Retinal pigment epithelial cell (primary cell): ENCODE results near the gene MAP3K6.

ENCODE experiments used
- DNase-seq: peaks from one replicate; pipeline ENCODE4 v3.0.0-alpha.2; 2010; ENCODE audit warnings: low read depth
- H3K4me3 ChIP-seq: 2 replicates; pipeline ENCODE4 v1.5.1; 2011; ENCODE audit warnings: mild to moderate bottlenecking, low read length, control low read depth, moderate library complexity
- TF ChIP-seq, protein P1 (sequence below): conservative IDR thresholded peaks from 2 replicates; pipeline ENCODE4 v1.5.1; 2011; ENCODE audit warnings: low read depth, low read length, control low read depth, inconsistent platforms

Gene MAP3K6

DNA sequence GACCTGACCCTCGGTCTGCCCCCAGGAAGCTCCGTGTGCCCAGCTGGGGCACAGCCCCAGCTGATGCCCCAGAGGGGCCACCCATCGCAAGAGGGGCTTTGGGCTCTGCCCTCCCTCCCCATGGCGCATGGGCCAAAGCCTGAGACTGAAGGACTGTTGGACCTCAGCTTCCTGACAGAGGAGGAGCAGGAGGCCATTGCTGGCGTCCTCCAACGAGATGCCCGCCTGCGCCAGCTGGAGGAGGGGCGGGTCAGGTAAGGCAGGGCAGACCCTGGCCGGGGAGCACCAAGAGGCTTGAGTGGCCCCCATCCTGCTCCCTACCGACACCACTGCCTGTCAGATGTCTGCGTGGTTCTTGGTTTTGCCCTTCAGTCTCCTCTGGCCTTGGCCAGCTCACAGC is 21.5 kb downstream of the MAP3K6 start:
- TF ChIP-seq, protein P1, sequence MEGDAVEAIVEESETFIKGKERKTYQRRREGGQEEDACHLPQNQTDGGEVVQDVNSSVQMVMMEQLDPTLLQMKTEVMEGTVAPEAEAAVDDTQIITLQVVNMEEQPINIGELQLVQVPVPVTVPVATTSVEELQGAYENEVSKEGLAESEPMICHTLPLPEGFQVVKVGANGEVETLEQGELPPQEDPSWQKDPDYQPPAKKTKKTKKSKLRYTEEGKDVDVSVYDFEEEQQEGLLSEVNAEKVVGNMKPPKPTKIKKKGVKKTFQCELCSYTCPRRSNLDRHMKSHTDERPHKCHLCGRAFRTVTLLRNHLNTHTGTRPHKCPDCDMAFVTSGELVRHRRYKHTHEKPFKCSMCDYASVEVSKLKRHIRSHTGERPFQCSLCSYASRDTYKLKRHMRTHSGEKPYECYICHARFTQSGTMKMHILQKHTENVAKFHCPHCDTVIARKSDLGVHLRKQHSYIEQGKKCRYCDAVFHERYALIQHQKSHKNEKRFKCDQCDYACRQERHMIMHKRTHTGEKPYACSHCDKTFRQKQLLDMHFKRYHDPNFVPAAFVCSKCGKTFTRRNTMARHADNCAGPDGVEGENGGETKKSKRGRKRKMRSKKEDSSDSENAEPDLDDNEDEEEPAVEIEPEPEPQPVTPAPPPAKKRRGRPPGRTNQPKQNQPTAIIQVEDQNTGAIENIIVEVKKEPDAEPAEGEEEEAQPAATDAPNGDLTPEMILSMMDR, result no peak
- no peak for DNase-seq
- H3K4me3 ChIP-seq, result no peak overlapping the region

DNA sequence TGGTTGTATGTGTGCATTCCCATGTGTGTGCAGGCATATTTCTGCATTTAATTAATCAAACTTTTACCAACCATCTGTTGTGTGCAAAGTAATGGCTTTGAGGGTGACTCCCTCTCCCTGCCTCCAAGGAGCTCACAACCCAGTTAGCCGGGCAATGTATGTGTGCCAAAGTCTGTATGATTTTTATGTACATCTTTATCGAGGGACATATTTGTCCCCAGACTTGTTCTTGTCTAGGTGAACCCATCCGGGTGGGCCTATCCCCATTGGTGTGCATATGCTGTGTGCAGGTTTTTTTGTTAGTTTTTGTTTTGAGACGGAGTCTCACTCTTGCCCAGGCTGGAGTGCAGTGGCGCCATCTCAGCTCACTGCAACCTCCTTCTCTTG is 23.1 kb downstream of the MAP3K6 start:
- H3K4me3 ChIP-seq, result no peak overlapping the region
- TF ChIP-seq, protein P1, result no peak
- DNase-seq, result no peak

DNA sequence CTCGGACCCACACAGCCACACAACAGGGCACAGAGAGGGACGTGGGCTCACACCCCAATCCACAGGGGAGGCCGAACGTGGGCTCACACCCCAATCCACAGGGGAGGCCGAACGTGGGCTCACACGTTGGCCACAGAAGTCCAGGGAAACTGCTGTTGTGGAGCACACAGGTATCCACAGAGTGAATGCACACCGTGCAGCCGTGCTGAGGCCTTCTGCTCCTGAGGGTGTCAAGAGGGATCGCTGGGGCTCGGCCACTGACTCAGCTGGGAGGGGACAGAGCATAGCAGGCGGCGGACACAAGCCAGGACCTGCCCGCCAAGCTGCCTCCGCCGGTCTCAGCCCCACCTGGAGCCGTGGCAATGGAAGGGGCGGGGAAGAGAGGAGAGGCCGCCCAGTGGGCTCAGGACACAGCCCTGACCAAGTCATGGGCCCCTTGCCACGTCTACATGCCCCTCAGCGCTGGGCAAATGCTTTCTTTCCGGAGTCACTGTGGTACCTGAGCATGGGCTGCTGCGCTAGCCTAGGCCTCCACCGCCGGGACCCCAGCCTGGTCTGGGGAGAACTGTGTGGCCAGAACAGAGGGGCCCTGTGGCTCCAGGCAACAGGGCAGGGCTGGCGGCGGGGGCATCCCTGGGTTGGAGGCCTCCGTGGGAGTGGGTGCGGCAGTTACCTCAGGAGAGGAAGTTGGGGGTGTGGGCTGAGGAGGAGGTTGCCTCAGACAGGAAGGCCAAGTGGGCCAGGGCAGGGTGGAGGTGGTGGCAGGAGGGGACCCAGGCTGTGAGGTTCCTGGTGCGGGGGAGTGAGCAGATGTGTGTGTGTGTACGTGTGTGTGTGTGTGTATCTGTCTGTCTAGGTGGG is 23.8 kb downstream of the MAP3K6 start:
- TF ChIP-seq, protein P1, result no peak
- DNase-seq, result no peak
- no peak overlapping the region for H3K4me3 ChIP-seq

DNA sequence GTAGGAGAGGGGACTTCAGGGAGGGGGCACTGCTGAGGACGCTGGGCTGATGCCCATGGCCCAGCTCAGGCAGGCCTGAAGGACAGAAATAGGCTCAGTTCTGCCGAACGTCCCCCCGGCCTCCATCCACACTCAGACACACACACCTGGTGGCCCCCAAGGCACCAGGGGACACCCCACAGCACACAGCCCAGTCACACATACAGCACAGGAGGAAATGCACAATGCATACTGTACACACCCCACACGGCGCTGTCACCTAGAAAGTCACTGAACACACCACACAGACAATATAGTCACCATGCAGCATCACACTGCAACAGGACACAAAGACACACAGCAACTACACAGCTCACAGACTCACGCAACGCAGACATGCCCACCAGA is 24.4 kb downstream of the MAP3K6 start:
- TF ChIP-seq, protein P1, result no peak
- H3K4me3 ChIP-seq, result no peak overlapping the region
- no peak for DNase-seq

DNA sequence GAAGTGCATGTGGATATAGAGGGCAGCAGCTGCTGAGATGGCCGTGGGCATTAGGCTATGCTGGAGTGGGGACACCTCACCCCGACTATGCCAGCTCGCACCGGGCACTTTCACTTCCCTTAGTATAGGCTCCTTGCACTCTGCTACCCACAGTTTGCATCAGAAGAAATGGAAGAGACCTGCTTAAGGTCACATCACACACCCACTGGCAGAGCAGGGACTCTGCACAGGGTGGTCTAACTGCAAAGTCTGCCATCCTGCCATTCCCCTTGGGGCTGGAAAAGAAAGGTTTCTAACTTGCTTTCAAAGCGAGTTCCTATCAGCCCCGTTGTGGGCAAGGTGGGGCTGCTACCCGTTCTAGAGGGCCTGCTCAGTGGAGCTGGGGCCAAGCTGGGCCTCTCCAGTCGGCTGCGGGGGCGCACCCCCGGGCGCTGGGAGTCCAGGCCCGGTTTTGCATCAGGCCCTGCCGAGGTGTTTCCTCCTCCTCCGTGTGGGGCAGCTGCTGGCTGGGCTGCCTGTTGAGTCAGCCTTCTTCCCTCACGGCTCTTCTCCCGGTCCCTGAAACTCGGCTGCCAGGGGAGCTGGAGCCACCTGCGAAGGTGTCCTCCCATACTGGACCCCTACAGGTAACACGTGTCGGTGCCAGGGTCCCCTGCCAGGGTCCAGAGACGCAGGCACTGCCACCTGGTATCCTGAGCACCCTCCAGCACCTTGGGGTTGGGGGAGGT is 25.1 kb downstream of the MAP3K6 start, which contains the start of gene SYTL1:
Gene SYTL1 (plus strand): TSS at position 498 of the 728 bp plus-strand sequence. CDS start 3,313 bp downstream, outside the sequence.
- no peak for DNase-seq
- TF ChIP-seq, protein P1, result no peak
- H3K4me3 ChIP-seq, result peak within 1 kb of the TSS; percentile 10

DNA sequence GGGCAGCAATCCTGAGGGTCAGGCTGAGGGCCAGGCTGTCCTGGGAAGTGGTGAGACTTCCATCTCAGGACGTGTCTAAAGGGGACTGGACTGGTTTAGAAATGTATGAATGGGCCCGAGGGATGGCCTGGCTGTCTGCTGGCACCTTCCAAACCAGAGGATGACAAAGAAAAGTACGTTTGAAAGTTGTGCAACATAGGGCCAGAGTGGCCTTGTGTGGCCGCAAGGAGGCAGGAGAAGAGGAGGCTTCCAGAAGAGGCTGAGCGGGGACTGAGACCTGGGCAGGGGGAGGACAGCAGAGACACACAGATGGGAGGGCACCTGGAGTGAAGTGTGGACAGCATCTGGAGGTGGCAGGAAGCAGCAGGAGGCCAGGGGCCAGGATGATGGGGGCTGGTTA is 27.5 kb downstream of the MAP3K6 start:
- H3K4me3 ChIP-seq, result no peak overlapping the region
- no peak for DNase-seq
- TF ChIP-seq, protein P1, result no peak
